Retinal pigment epithelial cell (primary cell): ENCODE measurements around the gene C1orf35.

Source experiments
- DNase-seq: peaks from one replicate; pipeline ENCODE4 v3.0.0-alpha.2; 2010; ENCODE audit warnings: low read depth
- H3K4me3 ChIP-seq: 2 replicates; pipeline ENCODE4 v1.5.1; 2011; ENCODE audit warnings: mild to moderate bottlenecking, low read length, control low read depth, moderate library complexity
- TF ChIP-seq, protein P1 (sequence below): conservative IDR thresholded peaks from 2 replicates; pipeline ENCODE4 v1.5.1; 2011; ENCODE audit warnings: low read depth, low read length, control low read depth, inconsistent platforms

Gene C1orf35

DNA sequence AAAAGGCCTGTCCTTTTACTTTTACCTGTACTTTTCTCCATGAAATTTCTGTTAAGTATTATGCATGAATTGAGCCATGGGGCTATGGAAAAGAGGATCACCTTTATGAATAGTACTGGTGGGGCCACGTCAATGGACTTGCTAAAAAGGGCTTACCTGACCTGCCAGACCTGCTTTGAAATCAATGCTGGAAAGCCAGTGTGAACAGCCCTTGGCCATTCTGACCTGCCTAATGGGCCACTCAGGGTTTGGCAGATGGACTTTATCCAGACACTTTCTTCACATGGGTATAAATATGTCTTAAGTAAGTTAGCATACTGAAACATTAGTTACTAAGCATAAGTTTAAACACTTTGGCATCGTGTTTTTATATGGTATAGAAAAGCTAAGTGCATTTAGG is 28.6 kb upstream of the C1orf35 start:
- H3K4me3 ChIP-seq = no peak overlapping the region
- TF ChIP-seq, protein P1, sequence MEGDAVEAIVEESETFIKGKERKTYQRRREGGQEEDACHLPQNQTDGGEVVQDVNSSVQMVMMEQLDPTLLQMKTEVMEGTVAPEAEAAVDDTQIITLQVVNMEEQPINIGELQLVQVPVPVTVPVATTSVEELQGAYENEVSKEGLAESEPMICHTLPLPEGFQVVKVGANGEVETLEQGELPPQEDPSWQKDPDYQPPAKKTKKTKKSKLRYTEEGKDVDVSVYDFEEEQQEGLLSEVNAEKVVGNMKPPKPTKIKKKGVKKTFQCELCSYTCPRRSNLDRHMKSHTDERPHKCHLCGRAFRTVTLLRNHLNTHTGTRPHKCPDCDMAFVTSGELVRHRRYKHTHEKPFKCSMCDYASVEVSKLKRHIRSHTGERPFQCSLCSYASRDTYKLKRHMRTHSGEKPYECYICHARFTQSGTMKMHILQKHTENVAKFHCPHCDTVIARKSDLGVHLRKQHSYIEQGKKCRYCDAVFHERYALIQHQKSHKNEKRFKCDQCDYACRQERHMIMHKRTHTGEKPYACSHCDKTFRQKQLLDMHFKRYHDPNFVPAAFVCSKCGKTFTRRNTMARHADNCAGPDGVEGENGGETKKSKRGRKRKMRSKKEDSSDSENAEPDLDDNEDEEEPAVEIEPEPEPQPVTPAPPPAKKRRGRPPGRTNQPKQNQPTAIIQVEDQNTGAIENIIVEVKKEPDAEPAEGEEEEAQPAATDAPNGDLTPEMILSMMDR = no peak
- DNase-seq = no peak

DNA sequence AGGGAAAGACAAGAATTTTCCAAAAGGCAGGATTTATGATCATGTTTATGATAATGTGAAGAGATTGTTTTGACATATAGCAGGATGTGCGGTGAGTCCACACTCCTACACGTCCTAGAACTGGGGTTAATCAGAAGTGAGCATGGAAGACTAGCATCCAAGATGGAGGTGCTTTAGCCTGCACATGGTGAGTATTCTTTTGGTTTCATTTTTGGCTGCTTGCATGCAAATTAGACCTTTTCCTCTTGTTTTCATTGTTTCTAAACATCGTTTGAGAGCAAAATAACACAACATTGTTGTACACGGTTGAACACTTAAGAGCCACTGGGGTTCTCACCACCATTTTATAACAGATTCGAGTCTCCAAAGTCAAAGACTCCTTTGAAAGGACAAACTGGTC is 22.1 kb upstream of the C1orf35 start:
- DNase-seq = no peak
- H3K4me3 ChIP-seq = no peak overlapping the region
- TF ChIP-seq, protein P1 = no peak

DNA sequence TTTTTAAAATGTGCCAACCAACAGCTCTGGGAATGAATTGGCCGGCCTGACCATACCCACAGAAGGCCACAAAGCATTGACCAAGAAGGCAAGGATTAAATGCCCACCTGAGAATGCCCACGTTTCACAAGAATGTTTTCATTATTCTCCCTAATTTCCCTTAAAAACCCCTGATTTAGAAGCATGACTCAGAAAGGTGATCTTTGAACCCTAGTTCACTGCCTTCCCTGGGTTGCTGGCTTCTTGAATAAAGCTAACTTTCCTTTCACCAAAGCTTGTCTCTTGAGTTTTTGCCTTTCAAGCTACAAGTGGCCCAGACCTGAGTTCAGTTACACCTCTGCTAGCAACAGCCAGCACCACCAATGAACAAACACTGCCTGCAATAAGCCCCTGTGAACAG is 20.4 kb upstream of the C1orf35 start:
- DNase-seq = no peak
- TF ChIP-seq, protein P1 = no peak
- H3K4me3 ChIP-seq = no peak overlapping the region

DNA sequence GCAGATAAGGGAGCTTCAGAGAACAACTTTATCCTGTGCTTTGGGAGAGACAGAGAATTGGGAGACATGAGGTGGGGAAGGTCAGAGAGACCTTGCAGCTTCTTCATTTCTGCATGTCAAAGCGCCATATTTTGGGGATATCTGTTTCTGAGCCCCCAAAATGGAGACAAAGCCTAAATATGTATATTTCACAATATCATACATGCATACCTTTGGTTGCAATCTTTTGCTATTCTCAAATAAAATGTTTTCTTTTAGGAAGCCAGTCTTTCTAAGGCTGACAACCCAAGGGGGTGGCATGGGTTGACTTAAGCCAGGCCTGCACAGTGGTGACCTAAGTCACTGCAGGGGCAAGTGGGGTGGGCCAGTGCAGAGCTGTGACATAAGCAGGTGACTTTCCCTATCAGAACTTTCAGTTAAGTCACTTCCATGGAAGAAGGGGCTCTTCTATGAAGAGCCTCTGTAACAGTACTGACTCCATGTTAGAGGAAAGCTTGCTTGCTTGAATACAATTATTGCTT is 19.9 kb upstream of the C1orf35 start:
- H3K4me3 ChIP-seq = no peak overlapping the region
- TF ChIP-seq, protein P1 = no peak
- no peak for DNase-seq

DNA sequence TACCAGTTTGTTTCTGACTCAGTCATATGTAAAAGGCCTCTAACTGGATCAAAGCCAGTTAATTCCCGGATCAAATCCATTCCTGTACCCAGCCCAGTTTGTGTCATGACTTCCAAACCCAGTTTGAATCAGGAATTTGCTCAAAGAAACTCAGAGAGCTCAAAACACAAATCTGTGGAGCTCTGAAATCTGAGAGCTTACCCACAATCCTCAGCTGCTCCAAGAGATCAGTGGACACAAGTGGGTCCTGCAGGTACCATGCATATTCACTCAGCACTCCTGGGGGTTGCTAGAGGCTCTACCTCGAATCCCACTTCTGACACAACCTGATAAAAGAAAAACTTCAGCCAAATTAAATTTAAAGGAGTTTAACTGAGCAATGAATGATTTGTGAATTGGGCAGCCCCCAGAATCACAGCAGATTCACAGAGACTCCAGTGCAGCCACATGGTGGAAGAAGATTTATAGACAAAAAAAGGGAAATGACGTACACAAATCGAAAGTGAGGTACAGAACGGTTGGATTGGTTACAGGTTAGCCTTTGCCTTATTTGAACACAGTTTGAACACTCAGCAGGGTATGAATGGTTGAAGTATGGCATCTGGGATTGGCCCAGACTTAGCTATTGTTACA is 17.8 kb upstream of the C1orf35 start:
- TF ChIP-seq, protein P1 = no peak
- no peak overlapping the region for H3K4me3 ChIP-seq
- DNase-seq = no peak

DNA sequence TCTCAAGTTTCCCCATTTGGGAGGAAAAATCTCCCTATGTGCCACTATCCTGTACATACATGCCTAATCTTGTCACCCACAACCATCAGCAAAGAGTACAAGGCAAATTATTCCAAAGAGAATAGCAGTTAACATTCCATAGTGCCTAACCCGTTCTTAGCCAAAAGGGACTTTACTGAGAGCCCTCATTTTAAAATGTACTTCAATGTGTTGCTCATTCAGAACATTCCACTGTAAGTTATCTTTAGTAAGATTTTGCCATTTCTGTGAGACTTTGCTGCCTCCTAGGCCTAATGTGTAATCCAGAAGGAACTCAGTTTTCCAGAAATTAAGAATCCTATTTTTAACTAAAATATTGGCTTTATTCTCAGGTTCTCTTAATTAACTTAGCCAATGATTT is 17.2 kb upstream of the C1orf35 start:
- no peak overlapping the region for H3K4me3 ChIP-seq
- DNase-seq = no peak
- TF ChIP-seq, protein P1 = no peak

DNA sequence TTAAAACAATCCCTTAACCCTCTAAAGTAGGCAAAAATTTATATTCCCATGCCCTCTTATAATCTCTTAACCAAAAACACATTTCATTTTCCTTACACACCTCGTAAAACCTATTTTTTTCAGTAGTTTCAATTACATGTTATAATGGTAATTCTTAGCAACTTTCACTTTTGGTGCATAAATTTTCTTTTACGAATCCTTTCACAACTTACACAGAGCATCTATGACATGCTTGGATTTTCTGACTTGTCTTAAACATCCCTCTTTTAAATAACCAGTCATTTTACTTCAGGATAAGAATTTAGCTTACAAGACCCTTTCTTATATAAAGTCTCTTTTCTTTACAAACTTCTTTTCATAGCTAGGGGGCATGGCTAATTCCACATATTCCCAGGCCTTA is 14.9 kb upstream of the C1orf35 start:
- no peak for DNase-seq
- TF ChIP-seq, protein P1 = no peak
- no peak overlapping the region for H3K4me3 ChIP-seq
